ENCODE results near the gene TNFRSF18.
"Not testable (repeated sequence)": the region's sequence is repeated elsewhere in the genome, so short reads cannot be mapped to it uniquely, and the experiment has no call there.

Gene TNFRSF18

GRCh38 chr1:1206376-1206965 is at the start of gene TNFRSF18:
Gene TNFRSF18 (minus strand): TSS chr1:1206592. CDS start chr1:1206571, 21 bp downstream.
- DNase-seq, result peak; percentile 66

GRCh38 chr1:1255611-1256010 is 49.2 kb upstream of the TNFRSF18 start:
- DNase-seq, result no peak

- DNase-seq, result no peak
Measured at GRCh38 chr1:1255078-1255477, 48.7 kb upstream of the TNFRSF18 start.

GRCh38 chr1:1254667-1254998 is 48.2 kb upstream of the TNFRSF18 start:
- DNase-seq, result no peak

- no peak for DNase-seq
Measured at GRCh38 chr1:1253972-1254666, 47.7 kb upstream of the TNFRSF18 start.

GRCh38 chr1:1253314-1253713 is 46.9 kb upstream of the TNFRSF18 start:
- no peak for DNase-seq

GRCh38 chr1:1250786-1251284 is 44.4 kb upstream of the TNFRSF18 start:
- peak; percentile 81 for DNase-seq

- DNase-seq, result not testable (repeated sequence)
Measured at GRCh38 chr1:1248009-1248913, 41.9 kb upstream of the TNFRSF18 start.

GRCh38 chr1:1247341-1247913 is 41.0 kb upstream of the TNFRSF18 start:
- DNase-seq, result no peak

GRCh38 chr1:1246577-1247340 is 40.4 kb upstream of the TNFRSF18 start, which contains the start of gene C1QTNF12:
Gene C1QTNF12 (minus strand): TSS chr1:1246722. CDS start chr1:1246690, 32 bp downstream.
- no peak for DNase-seq

- DNase-seq, result no peak
Measured at GRCh38 chr1:1245817-1246576, 39.6 kb upstream of the TNFRSF18 start.

- no peak for DNase-seq
Measured at GRCh38 chr1:1245178-1245816, 38.9 kb upstream of the TNFRSF18 start.

GRCh38 chr1:1244192-1244811 is 37.9 kb upstream of the TNFRSF18 start:
- DNase-seq, result no peak

GRCh38 chr1:1243807-1244191 is 37.4 kb upstream of the TNFRSF18 start:
- DNase-seq, result no peak

- DNase-seq, result no peak
Measured at GRCh38 chr1:1243266-1243660, 36.9 kb upstream of the TNFRSF18 start.

GRCh38 chr1:1242461-1243265 is 36.3 kb upstream of the TNFRSF18 start:
- DNase-seq, result no peak

GRCh38 chr1:1241588-1242219 is 35.3 kb upstream of the TNFRSF18 start:
- DNase-seq, result no peak

- no peak for DNase-seq
Measured at GRCh38 chr1:1240822-1241587, 34.6 kb upstream of the TNFRSF18 start.

Data from CD4-positive, alpha-beta T cell treated with Interleukin-17A for 4 hours (primary cell).